Endodermal cell (in vitro differentiated cells): ENCODE measurements around the gene OSM. TPM values are rescaled to one million over a fixed set of nuclear protein-coding genes. Genes with fewer than 3 reads are reported as not detected.

ENCODE experiments used
- DNase-seq: peaks from one replicate; pipeline ENCODE4 v3.0.0-alpha.2; 2017
- H3K27ac ChIP-seq: 2 replicates; pipeline ENCODE4 v1.5.1; 2013; ENCODE audit warnings: mild to moderate bottlenecking, low read depth, low read length, moderate library complexity
- H3K27me3 ChIP-seq: 2 replicates; pipeline ENCODE4 v1.6.1; 2013; ENCODE audit warnings: mild to moderate bottlenecking, low read length, moderate library complexity; ENCODE audit not compliant: insufficient read depth, control insufficient read depth, poor library complexity, severe bottlenecking
- H3K36me3 ChIP-seq: 2 replicates; pipeline ENCODE4 v1.7.0; 2013; ENCODE audit warnings: mild to moderate bottlenecking, low read length, moderate library complexity; ENCODE audit not compliant: control insufficient read depth, insufficient read depth
- H3K4me1 ChIP-seq: one replicate; pipeline ENCODE4 v1.7.0; 2013; ENCODE audit warnings: low read length; ENCODE audit not compliant: control insufficient read depth, insufficient read depth
- H3K4me3 ChIP-seq: 2 replicates; pipeline ENCODE4 v1.5.1; 2013; ENCODE audit warnings: mild to moderate bottlenecking, low read length, moderate library complexity
- H3K9ac ChIP-seq: 2 replicates; pipeline ENCODE4 v1.6.1; 2013; ENCODE audit warnings: mild to moderate bottlenecking, low read length, moderate library complexity; ENCODE audit not compliant: poor library complexity, severe bottlenecking; ENCODE audit errors: extremely low read depth
- H3K9me3 ChIP-seq: 2 replicates; pipeline ENCODE4 v1.6.1; 2013; ENCODE audit warnings: mild to moderate bottlenecking, low read length, moderate library complexity; ENCODE audit not compliant: control insufficient read depth
- H3K27ac Mint-ChIP-seq: 2 replicates; pipeline ENCODE4 v1.8.0; 2020; ENCODE audit warnings: mixed read lengths
- H3K27me3 Mint-ChIP-seq: 2 replicates; pipeline ENCODE4 v1.8.0; 2021; ENCODE audit warnings: mild to moderate bottlenecking, mixed read lengths; ENCODE audit not compliant: insufficient read depth
- H3K36me3 Mint-ChIP-seq: 2 replicates; pipeline ENCODE4 v1.8.0; 2020; ENCODE audit warnings: low read depth, mixed read lengths
- H3K4me1 Mint-ChIP-seq: 2 replicates; pipeline ENCODE4 v1.8.0; 2020; ENCODE audit warnings: mixed read lengths
- H3K4me3 Mint-ChIP-seq: 2 replicates; pipeline ENCODE4 v1.8.0; 2020; ENCODE audit warnings: mild to moderate bottlenecking, moderate library complexity, mixed read lengths
- H3K9me3 Mint-ChIP-seq: 2 replicates; pipeline ENCODE4 v1.8.0; 2020; ENCODE audit warnings: mild to moderate bottlenecking, mixed read lengths
- CTCF ChIP-seq: fragments of 200-600 bp; sonication (generic); conservative IDR thresholded peaks from 2 replicates; pipeline ENCODE4 v1.5.0; 2021; ENCODE audit warnings: antibody characterized with exemption, mild to moderate bottlenecking
- WGBS, 2 experiments: methylation state at CpG; one replicate each; pipeline versions ENCODE4 v1.1.5 to v1.1.7; 2013; ENCODE audit warnings: missing lambda C conversion rate in 2 of 2, mixed read lengths in 1 of 2; ENCODE audit not compliant: insufficient coverage in 1 of 2, insufficient read length in 1 of 2; 5-methylcytosine and 5-hydroxymethylcytosine counted together
- total RNA-seq, 2 donors: library from RNA; stranded (reverse); fragmentation: NEBNext Ultra II Directional in 1 of 2; extraction: Animal tissue kit (Norgen Biotek cat#: 25700) in 1 of 2; gene quantifications; 2 replicates in 1 of 2; 3 replicates in 1 of 2; pipeline ENCODE4 v1.2.1, GENCODE V29; 2021

OSM gene
- total RNA-seq, 2 donors from 2014 or later: not detected

GRCh38 chr22:30305519-30305905, 38.9 kb upstream of the OSM start:
- Histone ChIP-seq H3K4me1 (no peaks in the 10 kb centered on the region), H3K27me3 (no peaks in the 10 kb centered on the region), H3K9ac (no peak overlapping the region), H3K9me3 (no peaks in the 10 kb centered on the region), H3K4me3 (no peak overlapping the region), H3K27ac (no peak overlapping the region), H3K36me3 (peaks cover 4% of the 10 kb centered on the region)
- WGBS, 2 experiments: 68 to 79% methylated on average over 2 to 4 of the region's 4 CpGs
- TF ChIP-seq CTCF: no peak
- Mint-ChIP-seq H3K27me3 (no peaks in the 10 kb centered on the region), H3K9me3 (no peaks in the 10 kb centered on the region), H3K27ac (no peak overlapping the region), H3K4me1 (peaks cover 2% of the 10 kb centered on the region), H3K36me3 (peaks cover 11% of the 10 kb centered on the region), H3K4me3 (no peak overlapping the region)
- DNase-seq: no peak

- no peak for TF ChIP-seq CTCF
- Mint-ChIP-seq H3K36me3 (peaks cover 11% of the 10 kb centered on the region), H3K9me3 (no peaks in the 10 kb centered on the region), H3K4me1 (no peaks in the 10 kb centered on the region), H3K4me3 (no peak overlapping the region), H3K27me3 (no peaks in the 10 kb centered on the region), H3K27ac (no peak overlapping the region)
- no peak overlapping the region for H3K9ac ChIP-seq
- H3K4me3 ChIP-seq: no peak overlapping the region
- peaks cover 4% of the 10 kb centered on the region for H3K36me3 ChIP-seq
- no peaks in the 10 kb centered on the region for H3K4me1 ChIP-seq
- no peaks in the 10 kb centered on the region for H3K27me3 ChIP-seq
- 88 to 93% methylated on average over 3 to 7 of the region's 7 CpGs for WGBS, 2 experiments
- H3K9me3 ChIP-seq: no peaks in the 10 kb centered on the region
- H3K27ac ChIP-seq: no peak overlapping the region
- DNase-seq: no peak
These were observed 38.0 kb upstream of the OSM start for GRCh38 chr22:30304495-30305244.

DNA sequence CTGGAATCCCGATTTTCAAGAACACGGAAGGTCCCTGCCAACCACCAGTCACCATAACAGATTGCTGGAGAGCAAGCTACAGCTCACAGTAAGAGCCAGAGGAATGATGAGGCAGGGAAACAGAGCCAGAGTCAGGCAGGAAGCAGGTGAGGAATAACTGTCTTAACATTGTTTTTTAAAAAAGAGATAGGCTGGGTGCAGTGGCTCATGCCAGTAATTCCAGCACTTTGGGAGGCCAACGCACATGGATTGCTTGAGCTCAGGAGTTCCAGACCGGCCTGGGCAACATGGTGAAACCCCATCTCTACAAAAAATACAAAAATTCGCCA, 36.1 kb upstream of the OSM start:
- H3K9ac ChIP-seq: no peak overlapping the region
- Mint-ChIP-seq H3K27ac (no peak overlapping the region), H3K9me3 (no peaks in the 10 kb centered on the region), H3K36me3 (peaks cover 15% of the 10 kb centered on the region), H3K4me1 (no peaks in the 10 kb centered on the region), H3K4me3 (no peak overlapping the region), H3K27me3 (no peaks in the 10 kb centered on the region)
- no peaks in the 10 kb centered on the region for H3K9me3 ChIP-seq
- peaks cover 6% of the 10 kb centered on the region for H3K36me3 ChIP-seq
- H3K27ac ChIP-seq: no peak overlapping the region
- no peak overlapping the region for H3K4me3 ChIP-seq
- WGBS, 2 experiments: 89 to 97% methylated on average over 3 to 5 of the region's 5 CpGs
- TF ChIP-seq CTCF: no peak
- no peak for DNase-seq
- H3K27me3 ChIP-seq: no peaks in the 10 kb centered on the region
- no peaks in the 10 kb centered on the region for H3K4me1 ChIP-seq
